H9 (cell line): ENCODE data around the gene XDH. TPM values are rescaled to one million over a fixed set of nuclear protein-coding genes. Genes with fewer than 3 reads are reported as not detected.

ENCODE experiments used
- DNase-seq: peaks from one replicate; pipeline ENCODE4 v3.0.0-alpha.2; 2017
- H2AFZ ChIP-seq: one replicate; pipeline ENCODE4 v1.6.1; 2013; ENCODE audit warnings: mild to moderate bottlenecking, low read length, control low read depth, moderate library complexity
- H2AK5ac ChIP-seq: 2 replicates; pipeline ENCODE4 v1.6.1; 2013; ENCODE audit warnings: low read length, control low read depth, mixed read lengths; ENCODE audit not compliant: insufficient read length
- H2BK120ac ChIP-seq: one replicate; pipeline ENCODE4 v1.6.1; 2013; ENCODE audit warnings: low read depth, mild to moderate bottlenecking, low read length, control low read depth, inconsistent platforms; ENCODE audit not compliant: poor library complexity, severe bottlenecking
- H2BK12ac ChIP-seq: 2 replicates; pipeline ENCODE4 v1.6.1; 2013; ENCODE audit warnings: low read length, control low read depth, mixed read lengths, low read depth; ENCODE audit not compliant: insufficient read length
- H2BK15ac ChIP-seq: 2 replicates; pipeline ENCODE4 v1.6.1; 2013; ENCODE audit warnings: low read depth, low read length, control low read depth
- H2BK20ac ChIP-seq: one replicate; pipeline ENCODE4 v1.6.1; 2013; ENCODE audit warnings: low read depth, mild to moderate bottlenecking, low read length, control low read depth, inconsistent platforms; ENCODE audit not compliant: poor library complexity, severe bottlenecking
- H2BK5ac ChIP-seq: 2 replicates; pipeline ENCODE4 v1.6.1; 2013; ENCODE audit warnings: low read length, control low read depth, mixed read lengths; ENCODE audit not compliant: insufficient read length
- H3K14ac ChIP-seq: 2 replicates; pipeline ENCODE4 v1.6.1; 2013; ENCODE audit warnings: low read length, control low read depth; ENCODE audit not compliant: insufficient read depth
- H3K18ac ChIP-seq: 2 replicates; pipeline ENCODE4 v1.6.1; 2013; ENCODE audit warnings: low read depth, mild to moderate bottlenecking, mixed read lengths, low read length, control low read depth; ENCODE audit not compliant: insufficient read length
- H3K23ac ChIP-seq: 2 replicates; pipeline ENCODE4 v1.6.1; 2013; ENCODE audit warnings: low read length, control low read depth, mixed read lengths, low read depth; ENCODE audit not compliant: insufficient read length
- H3K23me2 ChIP-seq: 2 replicates; pipeline ENCODE4 v1.6.1; 2013; ENCODE audit warnings: low read depth, mild to moderate bottlenecking, mixed read lengths, low read length, control low read depth; ENCODE audit not compliant: insufficient read length, poor library complexity, severe bottlenecking
- H3K27ac ChIP-seq: 2 replicates; pipeline ENCODE4 v1.5.1; 2013; ENCODE audit warnings: low read length, control low read depth, mixed read lengths, low read depth; ENCODE audit not compliant: insufficient read length
- H3K27me3 ChIP-seq: 2 replicates; pipeline ENCODE4 v1.6.1; 2013; ENCODE audit warnings: low read length, control low read depth, inconsistent platforms; ENCODE audit not compliant: insufficient read depth
- H3K4ac ChIP-seq: 2 replicates; pipeline ENCODE4 v1.6.1; 2013; ENCODE audit warnings: low read depth, mild to moderate bottlenecking, control low read depth, inconsistent platforms, low read length, moderate library complexity
- H3K4me1 ChIP-seq: 2 replicates; pipeline ENCODE4 v1.6.1; 2013; ENCODE audit warnings: low read length, control low read depth, inconsistent platforms; ENCODE audit not compliant: insufficient read depth
- H3K4me2 ChIP-seq: 2 replicates; pipeline ENCODE4 v1.6.1; 2013; ENCODE audit warnings: low read length, control low read depth, mixed read lengths; ENCODE audit not compliant: insufficient read length, insufficient read depth
- H3K56ac ChIP-seq: 2 replicates; pipeline ENCODE4 v1.6.1; 2013; ENCODE audit warnings: low read depth, mild to moderate bottlenecking, mixed read lengths, low read length, control low read depth; ENCODE audit not compliant: insufficient read length
- H3K79me1 ChIP-seq: 2 replicates; pipeline ENCODE4 v1.6.1; 2013; ENCODE audit warnings: low read depth, mild to moderate bottlenecking, moderate library complexity, low read length, control low read depth, inconsistent platforms; ENCODE audit not compliant: insufficient read depth, poor library complexity, severe bottlenecking
- H3K79me2 ChIP-seq: 2 replicates; pipeline ENCODE4 v1.6.1; 2013; ENCODE audit warnings: low read length, control low read depth, inconsistent platforms; ENCODE audit not compliant: insufficient read depth
- H3K9ac ChIP-seq: 2 replicates; pipeline ENCODE4 v1.6.1; 2013; ENCODE audit warnings: low read length, control low read depth, mixed read lengths; ENCODE audit not compliant: insufficient read length; ENCODE audit errors: extremely low read depth
- H3K9me3 ChIP-seq: one replicate; pipeline ENCODE4 v1.6.1; 2013; ENCODE audit warnings: low read depth, low read length, inconsistent platforms; ENCODE audit not compliant: control insufficient read depth
- H3T11ph ChIP-seq: one replicate; pipeline ENCODE4 v1.6.1; 2013; ENCODE audit warnings: mild to moderate bottlenecking, low read length, control low read depth, inconsistent platforms
- H4K20me1 ChIP-seq: one replicate; pipeline ENCODE4 v1.6.1; 2013; ENCODE audit not compliant: control insufficient read depth, insufficient read length, insufficient read depth
- H4K5ac ChIP-seq: 2 replicates; pipeline ENCODE4 v1.6.1; 2013; ENCODE audit warnings: low read depth, mild to moderate bottlenecking, mixed read lengths, low read length, control low read depth; ENCODE audit not compliant: insufficient read length
- H4K8ac ChIP-seq: replicated peaks from 2 replicates; pipeline ENCODE4 v1.6.1; 2013; ENCODE audit warnings: low read length, control low read depth, mixed read lengths, low read depth; ENCODE audit not compliant: insufficient read length
- H4K91ac ChIP-seq: 2 replicates; pipeline ENCODE4 v1.6.1; 2013; ENCODE audit warnings: low read depth, mild to moderate bottlenecking, moderate library complexity, mixed read lengths, low read length, control low read depth; ENCODE audit not compliant: insufficient read length
- H3K27ac Mint-ChIP-seq, 3 experiments: 2 replicates in 2 of 3; 3 replicates in 1 of 3; pipeline ENCODE4 v1.8.0; 2020 to 2021; ENCODE audit warnings: mixed read lengths in 3 of 3, mild to moderate bottlenecking in 1 of 3, moderate library complexity in 1 of 3
- H3K27me3 Mint-ChIP-seq: 2 replicates; pipeline ENCODE4 v1.8.0; 2021; ENCODE audit warnings: low read depth, mild to moderate bottlenecking, moderate library complexity, mixed read lengths
- H3K36me3 Mint-ChIP-seq, 3 experiments: 2 replicates in 2 of 3; 3 replicates in 1 of 3; pipeline ENCODE4 v1.8.0; 2020 to 2021; ENCODE audit warnings: low read depth in 3 of 3, mixed read lengths in 3 of 3; ENCODE audit not compliant: insufficient read depth in 1 of 3
- H3K4me1 Mint-ChIP-seq, 2 experiments: 2 replicates each; pipeline ENCODE4 v1.8.0; 2020; ENCODE audit warnings: mixed read lengths in 2 of 2
- H3K4me3 Mint-ChIP-seq, 2 experiments: 2 replicates in 1 of 2; 3 replicates in 1 of 2; pipeline ENCODE4 v1.8.0; 2020 to 2021; ENCODE audit warnings: mild to moderate bottlenecking in 2 of 2, mixed read lengths in 2 of 2, moderate library complexity in 1 of 2
- H3K9me3 Mint-ChIP-seq, 2 experiments: 2 replicates in 1 of 2; 3 replicates in 1 of 2; pipeline ENCODE4 v1.8.0; 2020; ENCODE audit warnings: mild to moderate bottlenecking in 2 of 2, mixed read lengths in 2 of 2, moderate library complexity in 1 of 2
- WGBS: extraction: QIAGEN DNeasy Blood & Tissue Kit; methylation state at CpG from one replicate; pipeline ENCODE4 v1.1.7; 2013; ENCODE audit warnings: missing lambda C conversion rate, low lambda C conversion rate, mixed read lengths; ENCODE audit not compliant: insufficient read length; ENCODE audit errors: extremely low coverage; 5-methylcytosine and 5-hydroxymethylcytosine counted together
- total RNA-seq: library from RNA; stranded (reverse); gene quantifications from 2 replicates; pipeline ENCODE4 v1.2.1, GENCODE V29; 2021
- TF ChIP-seq, protein P1 (sequence below): fragments of 200-600 bp; sonication (generic); conservative IDR thresholded peaks from 3 replicates; pipeline ENCODE4 v1.8.0; 2021; ENCODE audit warnings: antibody characterized with exemption, mild to moderate bottlenecking

XDH gene
- total RNA-seq, 1 experiment from 2014 or later, result 1.4 TPM

DNA sequence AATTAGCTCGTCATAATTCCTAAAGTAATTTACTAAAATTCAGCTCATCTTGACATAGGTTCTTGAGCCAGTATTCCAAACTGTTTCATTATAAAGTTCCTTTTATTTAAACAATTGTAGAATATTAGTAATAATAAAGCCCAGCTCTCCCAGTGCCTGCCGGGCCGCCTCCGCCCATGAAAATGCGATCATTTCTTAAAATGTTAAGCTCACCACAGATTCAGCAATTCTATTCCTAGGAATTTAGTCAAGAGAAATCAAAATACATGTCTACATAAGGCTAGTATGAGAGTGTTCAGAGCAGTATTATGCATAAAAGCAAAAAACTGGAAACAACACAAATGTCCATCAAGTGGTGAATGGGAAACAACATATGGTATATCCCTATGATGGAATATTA is 52.0 kb downstream of the XDH start:
- Histone ChIP-seq H3K4me1 (no peaks in the 10 kb centered on the region), H2BK120ac (no peak overlapping the region), H3K27ac (no peak overlapping the region), H4K91ac (no peak overlapping the region), H3K9ac (no peak overlapping the region), H2AK5ac (no peak overlapping the region), H4K20me1 (no peaks in the 10 kb centered on the region), H3K23ac (no peak overlapping the region), H2BK15ac (no peak overlapping the region), H3T11ph (no peak overlapping the region), H4K8ac (no peak overlapping the region), H2BK5ac (no peak overlapping the region), H3K27me3 (no peaks in the 10 kb centered on the region), H3K9me3 (no peaks in the 10 kb centered on the region), H2BK12ac (no peak overlapping the region), H3K56ac (no peak overlapping the region), H3K79me1 (no peaks in the 10 kb centered on the region), H2AFZ (no peak overlapping the region), H3K23me2 (no peaks in the 10 kb centered on the region), H3K4me2 (no peak overlapping the region), H2BK20ac (no peak overlapping the region), H3K18ac (no peak overlapping the region), H3K79me2 (no peaks in the 10 kb centered on the region), H3K4ac (no peak overlapping the region), H3K14ac (no peak overlapping the region), H4K5ac (no peak overlapping the region)
- Mint-ChIP-seq H3K4me1 (no peaks in the 10 kb centered on the region), H3K36me3 (peaks cover 0 to 3% (median 0%) of the 10 kb centered on the region in 3 experiments; a peak in 3 of 7 replicates), H3K27me3 (no peaks in the 10 kb centered on the region), H3K9me3 (no peaks in the 10 kb centered on the region), H3K27ac (no peak overlapping the region), H3K4me3 (no peak overlapping the region)
- no CpG with 5 or more reads among the region's 5 CpGs for WGBS
- TF ChIP-seq, protein P1, sequence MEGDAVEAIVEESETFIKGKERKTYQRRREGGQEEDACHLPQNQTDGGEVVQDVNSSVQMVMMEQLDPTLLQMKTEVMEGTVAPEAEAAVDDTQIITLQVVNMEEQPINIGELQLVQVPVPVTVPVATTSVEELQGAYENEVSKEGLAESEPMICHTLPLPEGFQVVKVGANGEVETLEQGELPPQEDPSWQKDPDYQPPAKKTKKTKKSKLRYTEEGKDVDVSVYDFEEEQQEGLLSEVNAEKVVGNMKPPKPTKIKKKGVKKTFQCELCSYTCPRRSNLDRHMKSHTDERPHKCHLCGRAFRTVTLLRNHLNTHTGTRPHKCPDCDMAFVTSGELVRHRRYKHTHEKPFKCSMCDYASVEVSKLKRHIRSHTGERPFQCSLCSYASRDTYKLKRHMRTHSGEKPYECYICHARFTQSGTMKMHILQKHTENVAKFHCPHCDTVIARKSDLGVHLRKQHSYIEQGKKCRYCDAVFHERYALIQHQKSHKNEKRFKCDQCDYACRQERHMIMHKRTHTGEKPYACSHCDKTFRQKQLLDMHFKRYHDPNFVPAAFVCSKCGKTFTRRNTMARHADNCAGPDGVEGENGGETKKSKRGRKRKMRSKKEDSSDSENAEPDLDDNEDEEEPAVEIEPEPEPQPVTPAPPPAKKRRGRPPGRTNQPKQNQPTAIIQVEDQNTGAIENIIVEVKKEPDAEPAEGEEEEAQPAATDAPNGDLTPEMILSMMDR, result no peak
- no peak for DNase-seq
